H1 (cell line): ENCODE results near the gene EN1. TPM values are rescaled to one million over a fixed set of nuclear protein-coding genes. Genes with fewer than 3 reads are reported as not detected.

ENCODE experiments used
- CEBPB ChIP-seq: IDR thresholded peaks from 2 replicates; pipeline ENCODE4 v1.6.1; 2012; ENCODE audit warnings: low read depth, low read length
- HDAC6 ChIP-seq: IDR thresholded peaks from one replicate; pipeline ENCODE4 v1.7.1; 2012; ENCODE audit warnings: low read depth, mild to moderate bottlenecking, inconsistent platforms, low read length, moderate library complexity
- KDM1A ChIP-seq: fragments of 200-600, 300-600 bp; sonication (generic); IDR thresholded peaks from 2 replicates; pipeline ENCODE4 v1.7.1; 2016; ENCODE audit warnings: mild to moderate bottlenecking, low read length, borderline replicate concordance
- KDM4A ChIP-seq: IDR thresholded peaks from one replicate; pipeline ENCODE4 v1.7.1; 2012; ENCODE audit warnings: low read depth, mild to moderate bottlenecking, moderate library complexity, low read length, inconsistent platforms; ENCODE audit not compliant: severe bottlenecking
- SUZ12 ChIP-seq: fragments of 200-600 bp; sonication (generic); IDR thresholded peaks from 2 replicates; pipeline ENCODE4 v1.6.1; 2012; ENCODE audit warnings: mild to moderate bottlenecking, inconsistent platforms, low read length, moderate library complexity, mixed read lengths
- polyA plus RNA-seq, 7 experiments: library from polyadenylated mRNA; depleted of rRNA in 3 of 7; stranded (reverse) in 5 of 7; unstranded in 2 of 7; fragments of >200 nt in 5 of 7; fragments of 200-250 nt in 2 of 7; gene quantifications; 1 replicate in 5 of 7; 2 replicates in 1 of 7; 4 replicates in 1 of 7; pipeline versions ENCODE4 v1.2.1 to v1.2.3, GENCODE V29; 2011 to 2013; ENCODE audit warnings: missing spikeins in 2 of 7, mixed read lengths in 2 of 7
- total RNA-seq: library from RNA; stranded (reverse); fragmentation: NEBNext Ultra II Directional; extraction: Animal tissue kit (Norgen Biotek cat#: 25700); gene quantifications from 2 replicates; pipeline ENCODE4 v1.2.1, GENCODE V29; 2021

EN1 gene
- total and polyA plus RNA-seq, 2 of the 8 experiments (the other 6 are each of a cell fraction or from before 2014, with no cell fraction given): not detected

DNA sequence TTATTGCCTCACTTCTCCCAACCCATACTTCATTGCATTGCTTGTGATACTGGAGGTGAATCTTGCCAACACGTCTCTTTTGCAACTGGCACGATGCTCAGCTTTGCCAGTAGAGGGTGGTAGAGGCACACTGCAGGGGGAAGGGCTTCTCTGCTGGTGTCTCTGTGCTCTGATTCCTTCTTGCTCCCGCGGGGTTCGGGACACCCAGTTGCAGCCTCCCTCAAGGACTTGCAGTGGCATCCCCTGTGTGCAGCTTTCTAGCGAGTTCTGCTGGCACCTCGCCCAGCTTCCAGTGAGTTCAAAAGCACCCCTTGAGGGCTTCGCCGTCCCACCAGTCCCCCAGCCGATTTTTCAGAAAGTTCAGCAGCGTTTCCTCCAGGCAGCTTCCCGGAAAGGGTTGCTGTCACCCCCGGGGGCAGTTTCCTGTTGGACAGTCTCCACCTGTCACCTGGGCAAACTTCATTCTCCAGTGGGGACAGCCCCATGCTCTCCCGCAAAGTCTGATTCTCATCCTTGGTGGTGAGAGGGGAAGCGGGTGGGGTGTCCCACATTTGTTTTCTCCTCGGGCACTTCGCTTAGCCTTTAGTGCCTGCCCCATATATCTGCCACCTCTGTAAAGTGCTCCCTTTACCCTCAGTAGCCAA is 35.4 kb upstream of the EN1 start (continued):
- TF ChIP-seq SUZ12 (no peak), HDAC6 (no peak), CEBPB (peak; percentile 30; the same call in 1 of the 2 replicates), KDM1A (no peak), KDM4A (peak; percentile 45)
